Fibroblast of skin of right biceps (primary cell): ENCODE measurements around the gene ITGAE.

Experiments
- DNase-seq: peaks from one replicate; pipeline ENCODE4 v3.0.0-alpha.2; 2013

The ITGAE gene

DNA sequence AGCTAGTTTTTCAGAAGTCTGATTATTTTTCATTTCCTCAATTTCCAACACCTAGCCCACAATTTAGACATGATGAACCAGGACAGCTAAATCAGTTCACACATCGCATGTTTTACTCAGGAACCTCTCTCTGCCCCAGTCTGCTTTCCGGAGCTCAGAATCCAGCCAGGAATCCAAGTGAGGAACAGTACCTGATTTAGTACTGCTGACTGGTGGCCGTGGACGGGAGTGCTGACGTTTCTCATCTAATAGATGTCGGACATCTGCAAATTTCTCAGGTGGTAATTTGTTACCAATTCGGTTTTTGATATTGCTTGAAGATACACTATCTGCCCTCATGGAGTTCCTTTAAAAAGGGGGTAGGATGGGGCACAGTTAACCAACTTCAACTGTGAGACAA is 14.9 kb upstream of the ITGAE start:
- no peak for DNase-seq

- DNase-seq: no peak
These were observed 14.1 kb upstream of the ITGAE start for GRCh38 chr17:3815122-3815521.

- DNase-seq: no peak
These were observed 13.4 kb upstream of the ITGAE start for GRCh38 chr17:3814361-3814760.

- DNase-seq: no peak
These were observed 12.2 kb upstream of the ITGAE start for GRCh38 chr17:3813171-3813570.

- no peak for DNase-seq
These were observed 11.8 kb upstream of the ITGAE start for GRCh38 chr17:3812771-3813170.

- no peak for DNase-seq
These were observed 11.3 kb upstream of the ITGAE start for GRCh38 chr17:3812284-3812683.

GRCh38 chr17:3810019-3810418 is 9.0 kb upstream of the ITGAE start:
- DNase-seq: no peak

DNA sequence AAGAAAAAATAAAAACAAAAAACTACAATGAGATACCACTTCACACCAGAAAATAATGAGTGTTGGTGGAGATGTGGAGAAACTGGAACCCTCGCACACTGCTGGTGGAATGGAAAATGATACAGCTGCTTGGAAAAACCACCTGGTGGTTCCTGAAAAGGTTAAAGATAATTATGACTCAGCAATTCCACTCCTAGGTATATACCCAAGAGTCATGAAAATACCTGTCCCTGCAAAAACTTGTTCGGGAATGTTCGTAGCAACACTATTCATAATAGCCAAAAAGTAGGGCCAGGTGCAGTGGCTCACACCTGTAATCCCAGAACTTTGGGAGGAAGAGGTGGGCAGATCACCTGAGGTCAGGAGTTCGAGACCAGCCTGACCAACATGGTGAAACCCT is 8.1 kb upstream of the ITGAE start:
- no peak for DNase-seq

- no peak for DNase-seq
These were observed 7.7 kb upstream of the ITGAE start for GRCh38 chr17:3808701-3809100.

GRCh38 chr17:3805581-3805980 is 4.6 kb upstream of the ITGAE start:
- DNase-seq: no peak

GRCh38 chr17:3804503-3804931 is 3.5 kb upstream of the ITGAE start:
- peak; percentile 26 for DNase-seq

DNA sequence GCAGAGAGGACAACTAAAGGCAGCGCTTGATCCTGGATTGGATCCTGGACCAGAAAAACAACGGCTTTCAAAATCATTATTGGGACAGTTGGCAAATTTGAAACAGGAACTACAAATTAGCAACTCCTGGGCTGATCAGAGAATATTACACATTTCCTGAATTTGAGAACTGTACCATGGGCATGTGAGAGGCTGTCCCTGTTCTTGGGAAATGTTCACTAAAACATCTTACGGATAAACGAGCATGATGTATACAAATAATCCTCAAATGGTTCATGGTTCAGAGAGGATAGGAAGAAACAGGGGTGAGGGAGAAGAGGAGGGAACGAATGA is 2.3 kb upstream of the ITGAE start:
- DNase-seq: no peak

- peak; percentile 88 for DNase-seq
These were observed 1.7 kb upstream of the ITGAE start for GRCh38 chr17:3802461-3803307.

- DNase-seq: no peak
These were observed 804 bp upstream of the ITGAE start for GRCh38 chr17:3801792-3802191.

DNA sequence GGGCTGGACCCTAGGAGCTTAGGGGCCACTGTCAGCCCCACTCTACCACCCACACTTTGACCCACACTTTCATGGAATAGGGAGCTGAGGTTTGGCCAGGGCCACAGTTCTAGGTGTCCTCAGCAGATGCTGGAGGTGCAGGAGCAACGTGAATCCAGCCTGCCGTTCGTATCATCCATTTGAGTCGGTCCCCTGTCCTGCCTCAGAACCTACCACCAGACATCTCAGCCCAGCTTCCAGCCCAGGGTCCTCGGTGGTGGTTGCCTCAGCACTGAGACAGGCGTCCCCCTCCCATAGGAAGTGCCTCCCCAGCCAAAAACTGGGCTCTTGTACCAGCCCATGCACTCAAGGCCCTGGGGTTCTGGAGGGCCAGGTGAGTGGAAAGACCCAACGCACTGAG is 359 bp upstream of the ITGAE start:
- no peak for DNase-seq

- DNase-seq: no peak
These were observed 1.6 kb downstream of the ITGAE start for GRCh38 chr17:3799181-3799945.

DNA sequence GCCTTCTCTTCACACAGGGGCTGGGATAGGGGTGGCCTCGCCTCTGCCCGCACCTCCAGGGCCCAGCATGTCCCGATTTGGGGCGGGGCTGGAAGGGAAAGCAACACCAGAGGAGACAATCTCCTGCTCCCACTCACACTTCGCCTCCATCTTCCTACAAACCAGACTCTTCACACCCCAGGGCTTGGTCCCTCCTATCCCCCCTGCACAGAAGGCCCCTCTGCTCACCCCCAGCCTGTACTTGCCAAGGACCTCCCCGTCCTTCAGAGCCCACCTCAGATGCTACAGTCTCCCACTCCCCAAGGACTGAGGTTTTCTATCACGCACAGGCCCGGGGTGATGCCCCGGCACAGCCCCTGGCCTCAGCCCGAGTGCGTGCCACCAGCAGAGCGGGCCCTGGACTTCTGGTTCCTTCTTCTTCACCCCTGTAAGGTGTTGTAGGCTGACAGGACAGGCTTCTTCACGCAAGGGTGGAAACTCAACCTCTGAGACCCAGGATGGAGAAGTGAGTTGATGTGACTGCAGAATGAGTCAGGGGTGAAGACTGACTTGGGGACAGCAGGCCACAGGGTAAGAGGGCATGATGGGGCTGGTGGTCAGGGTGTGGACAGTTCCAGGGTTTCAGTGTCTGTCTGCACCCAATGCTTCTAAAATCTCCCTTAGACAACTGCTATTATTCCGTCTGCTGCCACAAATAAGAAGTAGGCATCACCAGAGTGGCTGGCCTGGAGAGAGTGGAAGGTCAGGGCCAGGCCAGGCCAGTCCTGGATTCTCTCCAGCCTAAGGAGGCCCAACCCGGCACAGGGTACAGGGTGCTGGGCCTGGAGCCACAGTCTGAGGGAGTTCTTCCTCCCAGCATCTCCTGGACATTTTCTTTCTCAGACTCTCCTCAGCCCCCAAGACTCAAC is 2.5 kb downstream of the ITGAE start:
- DNase-seq: no peak

GRCh38 chr17:3796822-3797170 is 4.2 kb downstream of the ITGAE start:
- no peak for DNase-seq

DNA sequence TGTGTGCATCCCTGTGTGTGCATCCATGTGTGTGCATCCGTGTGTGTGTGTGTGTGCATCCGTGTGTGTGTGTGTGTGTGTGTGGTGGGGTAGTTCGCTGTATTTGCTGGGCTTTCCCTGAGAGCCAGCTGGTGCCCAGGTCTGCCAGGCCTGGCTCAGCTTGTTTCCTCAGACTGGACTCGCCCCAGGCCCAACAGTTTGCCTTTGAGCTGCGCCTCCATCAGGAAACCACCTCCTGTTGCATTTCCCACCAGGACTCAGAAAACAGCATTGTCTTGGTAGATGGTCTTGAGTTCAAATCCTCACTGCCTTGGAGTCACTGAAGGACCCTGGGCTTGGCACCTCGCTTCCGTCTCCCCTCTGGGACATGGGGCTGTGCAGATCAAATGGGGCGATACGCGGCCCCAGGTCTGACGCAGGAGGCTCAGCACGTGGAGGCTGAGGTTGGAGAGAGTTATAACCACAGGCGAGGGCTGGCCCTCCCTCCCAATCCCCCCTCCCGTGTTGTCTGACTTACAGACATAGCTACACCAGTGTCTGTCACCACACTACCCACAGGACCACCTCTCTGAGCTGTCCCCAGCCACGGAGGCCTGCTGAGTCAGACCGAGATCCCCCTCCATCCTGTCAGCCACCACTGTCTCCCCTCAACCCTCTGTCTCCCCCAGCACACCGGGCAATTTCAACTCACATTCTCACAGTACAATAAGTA is 4.7 kb downstream of the ITGAE start:
- peak; percentile 65 for DNase-seq

- DNase-seq: no peak
These were observed 5.4 kb downstream of the ITGAE start for GRCh38 chr17:3795390-3796102.

- peak; percentile 90 for DNase-seq
These were observed 6.2 kb downstream of the ITGAE start for GRCh38 chr17:3794557-3795389.
